Heart left ventricle (tissue), 13 donors: ENCODE results near the gene MTCH2.

Experiments
- POLR2A ChIP-seq, 2 donors: fragments of 450-650 bp; IDR thresholded peaks; one replicate each; pipeline ENCODE4 v1.6.1; 2017; ENCODE audit warnings: antibody characterized with exemption in 2 of 2, mild to moderate bottlenecking in 2 of 2, moderate library complexity in 2 of 2
- TF ChIP-seq, protein P1 (sequence below), 12 donors: fragments of 200-600 bp; sonication (generic) in 4 of 12; IDR thresholded peaks; one replicate each; pipeline versions ENCODE4 v1.5.0 to v1.8.0; 2018 to 2022; ENCODE audit warnings: antibody characterized with exemption in 12 of 12, mild to moderate bottlenecking in 5 of 12
- donor health status: ischemic (EF 13 %, LVEDD 7.1; RV severe dilation, severe dysfunction).
- donor health status: DM: no; HTN: yes; CAD: no.
- donor health status: DM: no; HTN: no; CAD: no.
- donor health status: ischemic (EF 25% LVEDD 6.9; RV normal size, moderate dysfunction).
- donor health status: ischemic (EF 25% LVEDD 5.7; RV mildly dilated, moderate dysfunction).
- donor health status: ischemic (EF 35%, LVEDD 5.7; RV mildly dilated, moderate dysfunction).
- donor health status: nonischemic (EF 11% LVEDD 7.7; RV severe dilation, severe dysfunction).
- donor health status: DM: yes; HTN: yes; CAD: no.
- donor health status: PGD.
- donor health status: ischemic (EF 29% LVEDD 5.4; RV normal size, mild dysfunction).
- donor health status: nonischemic (EF 23%, LVEDD 6.1; RV moderate dilation, normal function).

DNA sequence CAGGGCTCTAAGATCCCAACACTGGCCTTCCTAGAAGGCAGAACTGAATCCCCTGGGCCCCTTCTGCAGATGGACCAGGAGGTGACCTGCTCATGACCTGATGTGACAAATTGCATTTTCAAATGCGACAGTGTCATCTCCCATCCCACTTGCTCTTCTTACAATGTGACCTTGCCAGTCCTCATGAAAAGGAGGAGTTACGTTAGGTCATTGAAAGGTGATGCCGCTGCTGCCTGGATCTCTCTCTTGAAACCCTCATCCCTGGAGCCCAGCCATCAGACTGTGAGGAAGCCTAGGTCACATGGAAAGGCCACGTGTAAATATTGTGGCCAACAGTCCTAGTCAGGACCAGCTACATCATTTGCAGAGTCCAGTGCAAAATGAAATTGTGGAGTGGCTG, 42.5 kb downstream of the MTCH2 start:
- TF ChIP-seq, protein P1, sequence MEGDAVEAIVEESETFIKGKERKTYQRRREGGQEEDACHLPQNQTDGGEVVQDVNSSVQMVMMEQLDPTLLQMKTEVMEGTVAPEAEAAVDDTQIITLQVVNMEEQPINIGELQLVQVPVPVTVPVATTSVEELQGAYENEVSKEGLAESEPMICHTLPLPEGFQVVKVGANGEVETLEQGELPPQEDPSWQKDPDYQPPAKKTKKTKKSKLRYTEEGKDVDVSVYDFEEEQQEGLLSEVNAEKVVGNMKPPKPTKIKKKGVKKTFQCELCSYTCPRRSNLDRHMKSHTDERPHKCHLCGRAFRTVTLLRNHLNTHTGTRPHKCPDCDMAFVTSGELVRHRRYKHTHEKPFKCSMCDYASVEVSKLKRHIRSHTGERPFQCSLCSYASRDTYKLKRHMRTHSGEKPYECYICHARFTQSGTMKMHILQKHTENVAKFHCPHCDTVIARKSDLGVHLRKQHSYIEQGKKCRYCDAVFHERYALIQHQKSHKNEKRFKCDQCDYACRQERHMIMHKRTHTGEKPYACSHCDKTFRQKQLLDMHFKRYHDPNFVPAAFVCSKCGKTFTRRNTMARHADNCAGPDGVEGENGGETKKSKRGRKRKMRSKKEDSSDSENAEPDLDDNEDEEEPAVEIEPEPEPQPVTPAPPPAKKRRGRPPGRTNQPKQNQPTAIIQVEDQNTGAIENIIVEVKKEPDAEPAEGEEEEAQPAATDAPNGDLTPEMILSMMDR (IDR thresholded peaks at IDR 0.05) = no peak
- no peak for TF ChIP-seq POLR2A (IDR thresholded peaks at IDR 0.05)
